ENCODE measurements around the gene MTHFD1L.

- TF ChIP-seq POLR2AphosphoS5 (IDR thresholded peaks at IDR 0.05): no peak
- TF ChIP-seq, protein P1, sequence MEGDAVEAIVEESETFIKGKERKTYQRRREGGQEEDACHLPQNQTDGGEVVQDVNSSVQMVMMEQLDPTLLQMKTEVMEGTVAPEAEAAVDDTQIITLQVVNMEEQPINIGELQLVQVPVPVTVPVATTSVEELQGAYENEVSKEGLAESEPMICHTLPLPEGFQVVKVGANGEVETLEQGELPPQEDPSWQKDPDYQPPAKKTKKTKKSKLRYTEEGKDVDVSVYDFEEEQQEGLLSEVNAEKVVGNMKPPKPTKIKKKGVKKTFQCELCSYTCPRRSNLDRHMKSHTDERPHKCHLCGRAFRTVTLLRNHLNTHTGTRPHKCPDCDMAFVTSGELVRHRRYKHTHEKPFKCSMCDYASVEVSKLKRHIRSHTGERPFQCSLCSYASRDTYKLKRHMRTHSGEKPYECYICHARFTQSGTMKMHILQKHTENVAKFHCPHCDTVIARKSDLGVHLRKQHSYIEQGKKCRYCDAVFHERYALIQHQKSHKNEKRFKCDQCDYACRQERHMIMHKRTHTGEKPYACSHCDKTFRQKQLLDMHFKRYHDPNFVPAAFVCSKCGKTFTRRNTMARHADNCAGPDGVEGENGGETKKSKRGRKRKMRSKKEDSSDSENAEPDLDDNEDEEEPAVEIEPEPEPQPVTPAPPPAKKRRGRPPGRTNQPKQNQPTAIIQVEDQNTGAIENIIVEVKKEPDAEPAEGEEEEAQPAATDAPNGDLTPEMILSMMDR (IDR thresholded peaks at IDR 0.05): no peak
Measured at GRCh38 chr6:150981669-150982068, 116.2 kb downstream of the MTHFD1L start.
